ENCODE results near the gene ESRP2.

DNA sequence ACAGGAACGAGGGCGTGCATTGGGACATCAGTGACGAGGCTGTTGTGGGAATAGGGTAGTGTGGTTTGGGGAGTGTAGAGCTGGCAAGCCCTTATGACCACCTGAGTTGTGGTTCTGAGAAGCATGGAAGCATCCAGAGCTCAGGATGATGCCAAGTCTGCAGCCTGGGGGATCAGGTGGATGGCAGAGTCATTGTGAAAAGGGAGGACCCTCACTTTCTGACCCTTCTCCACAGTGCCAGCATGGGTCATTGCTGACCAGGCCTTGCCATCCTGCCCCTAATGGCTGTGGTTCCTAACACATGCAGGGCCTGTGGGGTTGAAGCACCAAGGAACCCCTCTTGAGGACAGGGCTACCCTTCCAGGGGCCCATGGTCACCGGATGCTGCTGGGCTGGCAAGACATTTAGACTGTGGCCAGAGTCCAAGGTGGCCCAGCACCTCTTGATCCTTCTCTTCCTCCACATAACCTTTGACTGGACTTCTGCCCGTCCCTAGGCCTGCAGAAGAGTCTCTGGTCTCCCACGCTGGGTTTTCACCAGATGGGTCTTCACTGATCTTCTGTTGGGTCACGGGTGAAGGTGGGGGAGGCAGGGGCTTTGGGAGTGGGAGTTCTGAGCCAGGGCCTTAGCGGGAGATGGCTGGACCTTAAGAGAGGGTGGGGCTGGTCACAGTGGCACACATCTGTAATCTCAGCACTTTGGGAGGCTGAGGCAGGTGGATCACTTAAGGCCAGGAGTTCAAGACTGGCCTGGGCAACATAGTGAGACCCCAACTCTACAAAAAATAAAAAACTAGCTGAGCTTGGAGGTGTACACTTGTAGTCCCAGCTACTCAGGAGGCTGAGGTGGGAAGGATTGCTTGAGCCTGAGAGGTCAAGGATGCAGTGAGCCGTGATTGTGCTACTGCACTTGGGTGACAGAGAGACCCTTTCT, 7.3 kb upstream of the ESRP2 start:
- no peak for TF ChIP-seq TAF1 (IDR thresholded peaks at IDR 0.05; ENCODE audit: borderline replicate concordance, insufficient read depth, low read length)
- TF ChIP-seq POLR2AphosphoS5 (IDR thresholded peaks at IDR 0.05; ENCODE audit: low read depth, low read length) = no peak

Data from PFSK-1 (cell line).